SKM-1 (cell line): Measurements from ENCODE around the gene TFF2.

Experiments used
- DNase-seq: peaks from one replicate; lab custom pipeline; 2025; ENCODE audit not compliant: unreplicated experiment; lab: John Stamatoyannopoulos, UW

The TFF2 gene, protein sequence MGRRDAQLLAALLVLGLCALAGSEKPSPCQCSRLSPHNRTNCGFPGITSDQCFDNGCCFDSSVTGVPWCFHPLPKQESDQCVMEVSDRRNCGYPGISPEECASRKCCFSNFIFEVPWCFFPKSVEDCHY

DNA sequence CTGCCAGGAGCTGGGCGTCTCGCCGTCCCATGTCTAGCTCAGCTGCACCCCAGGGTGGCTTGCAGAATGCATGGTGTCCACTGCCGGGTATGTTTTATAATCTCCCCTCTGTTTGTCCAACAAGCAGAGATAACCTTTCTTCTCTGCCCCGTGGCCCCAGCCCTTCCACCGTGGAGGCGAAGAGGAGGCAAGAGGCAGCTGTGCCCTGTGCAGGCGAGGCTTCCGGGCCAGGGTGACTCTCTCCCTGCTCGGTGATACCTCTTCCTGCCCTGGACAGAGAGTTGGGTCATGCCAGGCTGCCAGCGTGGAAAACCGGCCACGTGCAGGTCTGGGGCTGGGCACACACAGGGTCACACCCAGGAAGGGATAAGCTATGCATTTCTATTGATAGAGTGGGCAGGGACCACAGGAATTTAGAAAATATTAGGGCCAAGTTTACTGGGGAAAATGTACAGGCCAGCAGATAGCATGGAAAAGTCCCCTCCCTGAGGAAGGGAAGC lies at the start of gene TFF2:
Gene TFF2 (minus strand): TSS at position 68 of the 500 bp plus-strand sequence. CDS start 37 bp downstream, at position 31.
- DNase-seq, result no peak

DNA sequence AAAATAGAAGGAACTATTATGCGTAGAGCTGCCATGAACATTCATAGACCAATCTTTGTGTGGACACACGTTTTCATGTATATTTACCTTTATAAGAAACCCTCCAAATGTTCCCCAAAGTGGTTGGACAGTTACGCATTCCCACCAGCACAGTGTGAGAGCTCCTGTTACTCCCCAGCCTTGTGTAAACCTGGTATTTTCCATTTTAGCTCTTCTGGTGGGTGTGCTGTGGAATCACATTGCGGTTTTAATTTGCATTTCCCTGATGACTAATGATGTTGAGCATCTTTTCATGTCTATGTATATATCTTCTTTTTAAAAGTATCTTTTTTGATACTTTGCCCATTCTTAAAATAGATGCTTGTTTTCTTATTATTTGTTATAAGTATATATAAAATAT lies 49.7 kb upstream of the TFF2 start:
- DNase-seq, result no peak

DNA sequence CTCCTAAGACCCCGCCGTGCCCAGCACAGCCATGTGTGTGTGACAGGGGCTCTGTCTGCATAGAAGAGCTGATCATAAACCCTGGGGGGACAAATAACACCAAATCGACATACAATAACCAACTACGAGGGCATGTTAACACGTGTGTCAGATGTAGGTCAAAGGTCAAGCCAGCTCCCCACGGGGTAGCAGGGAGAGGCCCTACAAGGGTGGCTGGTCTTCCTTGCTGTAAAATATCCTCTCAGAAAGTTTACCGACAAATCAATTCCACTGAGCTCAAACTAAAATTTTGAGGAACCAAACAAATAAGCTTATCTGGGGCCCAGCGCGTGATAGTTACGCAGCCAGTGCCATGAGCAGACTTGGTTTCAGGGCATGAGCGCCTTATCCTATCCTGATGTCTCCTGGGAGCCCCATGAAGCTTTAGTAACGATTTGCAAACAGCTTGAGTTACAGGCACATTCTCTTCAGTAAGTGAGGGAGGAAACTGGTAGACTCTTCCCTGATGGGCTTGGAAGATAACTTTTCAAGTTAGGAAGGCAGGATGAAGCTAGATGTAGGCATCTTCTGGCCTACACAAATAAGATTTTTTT lies 47.7 kb upstream of the TFF2 start:
- DNase-seq, result no peak

DNA sequence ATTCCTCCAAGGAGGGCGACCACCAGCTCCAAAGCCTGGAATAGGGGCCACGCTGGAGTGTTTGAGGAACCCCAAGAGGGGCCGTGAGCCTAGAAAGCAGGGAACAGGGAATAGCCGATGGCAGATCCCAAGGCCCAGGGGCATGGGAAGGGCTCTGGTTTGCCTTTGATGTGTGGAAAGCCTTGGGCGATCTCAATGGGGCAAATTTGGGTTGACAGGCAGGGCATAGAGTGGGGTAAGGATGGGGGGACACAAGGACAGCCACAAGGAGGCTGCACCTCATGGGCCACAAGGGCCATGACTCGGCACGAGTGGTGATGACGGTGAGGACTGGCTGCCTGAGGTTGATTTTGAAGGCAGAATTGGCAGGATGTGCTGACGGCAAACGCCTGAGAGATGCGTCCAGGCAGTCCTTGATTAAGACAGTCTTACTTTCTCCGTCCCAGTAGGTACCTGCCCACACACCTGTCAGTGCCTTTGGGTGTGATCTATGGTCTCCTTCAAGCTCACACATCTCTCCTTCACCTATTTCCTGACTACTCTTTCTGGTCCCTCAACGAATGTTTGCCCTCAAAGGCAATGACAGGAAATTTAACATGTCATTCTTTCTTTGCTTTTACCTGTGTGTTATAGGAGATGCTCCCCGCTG lies 47.1 kb upstream of the TFF2 start:
- no peak for DNase-seq

DNA sequence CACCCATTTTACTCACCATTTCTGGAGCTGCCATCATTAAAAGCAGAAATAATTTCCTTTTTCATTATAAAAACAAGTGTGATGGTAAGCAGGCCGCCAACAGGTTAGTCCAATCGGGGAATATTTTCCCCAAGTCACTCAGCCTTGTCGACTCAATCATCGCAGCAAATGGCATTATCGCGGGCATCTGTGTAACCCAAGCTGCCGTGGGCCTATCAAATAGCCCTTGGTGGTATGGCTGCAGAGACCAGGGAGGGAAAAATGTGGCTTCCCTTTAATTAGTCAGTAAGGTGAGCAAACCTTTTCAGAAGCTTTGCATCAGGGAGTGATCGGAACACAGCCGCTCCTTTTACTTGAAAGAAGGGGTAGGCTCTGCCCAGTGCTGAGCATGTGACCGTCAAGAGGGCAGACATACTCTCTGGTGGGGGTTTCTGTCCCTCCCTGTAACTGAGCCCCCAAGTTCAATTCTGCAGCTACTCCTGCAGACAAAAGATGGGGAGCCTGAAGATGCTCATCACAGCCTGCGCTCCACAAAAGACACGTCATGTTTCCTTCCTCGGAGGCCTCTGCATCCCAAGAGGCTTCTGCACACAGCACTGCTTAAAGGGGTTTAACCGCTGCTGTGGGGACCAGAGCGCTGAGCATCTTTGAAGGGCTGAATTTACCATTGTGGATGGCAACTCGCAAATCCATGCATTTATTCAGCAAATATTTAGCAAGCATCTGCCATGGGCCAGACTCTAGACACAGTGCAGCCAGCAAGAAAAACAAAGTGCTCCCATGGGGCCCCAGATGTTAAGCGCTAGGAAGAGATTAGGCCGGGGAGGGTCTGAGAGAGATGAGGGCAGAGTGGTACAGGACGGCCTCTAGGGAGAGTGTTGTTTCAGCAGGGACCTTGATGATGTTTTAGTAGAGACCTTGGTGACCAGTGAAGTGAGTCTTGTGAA lies 46.3 kb upstream of the TFF2 start:
- DNase-seq, result no peak

DNA sequence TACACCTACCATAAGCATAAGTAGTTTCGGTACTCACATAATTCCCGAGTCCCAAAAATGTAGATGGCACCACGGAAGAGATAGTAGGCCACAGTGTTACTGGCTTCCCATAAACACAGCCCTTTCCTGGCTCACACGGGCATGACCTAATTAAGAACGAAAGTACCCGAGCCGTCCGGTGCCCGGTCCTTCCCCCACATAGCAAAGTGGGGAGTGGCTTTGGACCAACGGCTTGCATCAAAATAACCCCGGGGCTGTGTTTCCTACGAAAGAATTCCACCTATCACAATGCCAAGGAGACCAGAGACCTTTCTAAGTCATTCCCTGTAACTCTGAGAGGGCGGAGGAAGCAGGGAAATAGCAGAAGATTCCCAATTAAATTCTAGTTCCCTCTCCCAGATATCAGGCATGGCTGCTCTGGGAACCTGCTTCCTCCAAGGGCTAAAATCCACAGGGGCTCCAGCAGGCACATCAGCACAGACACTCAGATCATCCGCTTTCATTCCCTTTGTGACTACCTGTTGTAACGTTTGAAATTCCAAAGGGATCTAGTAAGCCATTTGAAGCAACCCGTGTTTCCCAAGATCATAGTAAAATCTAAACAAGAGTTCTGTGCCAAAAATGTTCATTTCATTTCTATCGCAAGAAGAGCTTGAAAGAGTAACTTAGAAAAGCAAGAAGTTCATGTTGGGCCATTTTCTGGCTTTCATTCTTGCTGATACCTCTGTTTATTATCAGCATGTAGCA lies 45.3 kb upstream of the TFF2 start, which contains the start of gene TMPRSS3:
Gene TMPRSS3 (minus strand): TSS at position 148 of the 747 bp plus-strand sequence. CDS start 635 bp downstream, outside the sequence.
- DNase-seq, result no peak

DNA sequence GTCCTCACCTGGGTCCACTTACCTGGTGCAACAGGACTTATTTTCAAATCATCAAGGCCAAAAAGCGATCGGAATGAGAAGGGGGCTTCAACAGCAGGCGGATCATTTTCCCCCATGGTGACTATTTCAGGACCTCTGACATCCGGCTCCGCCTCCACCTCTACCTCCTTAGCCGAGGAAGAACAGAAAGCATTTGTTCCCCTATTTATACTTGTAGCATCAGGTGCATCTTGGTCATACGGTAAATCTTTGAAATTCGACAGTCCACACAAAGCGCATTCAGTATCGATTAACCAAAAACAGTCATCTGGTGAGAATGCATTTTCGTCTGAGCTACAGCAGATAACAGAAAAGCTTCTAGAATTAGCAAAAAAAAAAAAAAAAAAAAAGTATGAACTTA lies 44.5 kb upstream of the TFF2 start:
- no peak for DNase-seq

DNA sequence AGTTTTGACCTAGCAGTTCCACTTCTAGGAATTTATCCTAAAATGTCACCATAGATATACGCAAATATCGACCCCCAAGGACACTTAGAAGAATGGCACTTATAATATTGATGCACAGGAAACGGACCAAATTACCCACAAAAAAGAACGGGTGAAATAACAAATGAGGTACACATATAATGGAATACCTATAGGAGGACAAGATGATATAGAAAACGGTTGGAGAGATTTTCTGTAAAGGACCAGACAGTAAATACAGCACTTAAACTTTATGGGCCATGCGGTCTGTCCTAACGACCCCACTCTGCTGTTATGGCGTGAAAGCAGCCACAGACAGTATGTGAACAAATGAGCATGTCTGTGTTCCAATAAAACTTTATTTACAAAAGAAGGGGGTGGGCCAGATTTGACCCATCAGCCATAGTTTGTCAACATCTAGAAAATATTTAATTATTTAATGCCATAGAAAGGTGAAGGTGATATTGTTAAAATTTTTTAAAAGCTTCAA lies 42.7 kb upstream of the TFF2 start:
- no peak for DNase-seq

DNA sequence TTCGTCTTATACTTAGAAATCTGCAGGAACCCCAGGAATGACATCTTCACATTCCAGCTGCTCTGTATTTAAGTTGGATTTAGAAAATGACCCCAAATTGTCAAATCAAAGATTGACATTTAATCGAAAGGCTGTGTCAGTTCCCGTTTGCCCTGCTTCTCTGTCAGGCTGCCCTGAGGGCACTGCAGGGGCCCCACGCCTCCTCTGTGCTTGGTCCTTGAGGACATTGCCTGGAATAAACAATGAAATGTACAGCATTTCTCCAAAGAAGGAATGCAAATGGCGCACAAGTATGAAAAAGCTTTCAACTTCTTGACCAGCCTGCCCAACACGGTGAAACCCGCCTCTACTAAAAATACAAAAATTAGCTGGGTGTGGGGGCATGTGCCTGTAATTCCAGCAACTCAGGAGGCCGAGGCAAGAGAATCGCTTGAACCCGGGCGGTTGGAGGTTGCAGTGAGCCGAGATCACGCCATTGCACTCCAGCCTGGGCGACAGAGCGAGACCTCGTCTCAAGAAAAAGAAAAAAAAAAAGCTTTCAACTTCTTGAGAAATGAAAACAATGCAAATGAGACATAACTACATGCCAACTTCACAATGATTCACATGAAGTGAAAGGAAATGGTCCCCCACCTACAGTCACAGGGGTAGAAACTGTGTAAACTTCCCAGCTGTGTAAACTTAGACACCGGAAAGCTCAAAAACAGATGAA lies 42.1 kb upstream of the TFF2 start:
- no peak for DNase-seq

DNA sequence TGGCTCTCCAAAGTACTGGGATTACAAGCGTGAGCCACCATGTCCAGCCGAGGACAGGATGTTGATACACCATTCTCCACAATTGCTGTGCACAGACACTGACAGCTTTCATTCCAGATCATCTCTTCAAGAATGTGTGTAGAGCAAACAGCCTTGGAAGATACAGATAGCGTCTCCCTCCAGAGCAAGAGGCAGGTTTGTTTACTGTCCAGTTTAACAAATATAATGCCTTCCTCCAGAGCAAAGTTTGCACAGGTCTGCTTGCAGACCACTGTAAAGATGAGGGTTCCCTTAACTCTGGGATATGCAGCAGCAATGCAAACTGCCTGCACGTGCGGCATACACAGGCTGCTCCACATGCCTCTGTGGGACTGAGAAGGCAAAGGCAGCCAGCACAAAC lies 40.5 kb upstream of the TFF2 start:
- no peak for DNase-seq

DNA sequence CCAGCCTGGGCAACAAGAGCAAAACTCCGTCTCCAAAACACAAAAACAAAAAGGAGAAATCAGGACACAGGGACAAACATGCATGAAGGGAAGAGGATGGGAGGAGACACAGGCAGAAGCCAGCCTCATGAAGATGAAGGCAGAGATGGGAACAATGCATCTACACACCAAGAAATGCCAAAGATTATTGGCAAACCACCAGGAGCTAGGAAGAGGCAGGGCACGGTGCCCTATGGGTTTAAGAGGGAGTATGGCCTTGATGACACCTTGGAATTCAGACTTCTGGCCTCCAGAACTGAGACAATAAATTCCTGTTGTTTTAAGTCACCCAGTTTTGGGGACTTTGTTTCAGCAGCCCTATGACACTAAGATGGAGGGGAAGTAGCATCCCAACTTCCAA lies 39.9 kb upstream of the TFF2 start:
- DNase-seq, result no peak

DNA sequence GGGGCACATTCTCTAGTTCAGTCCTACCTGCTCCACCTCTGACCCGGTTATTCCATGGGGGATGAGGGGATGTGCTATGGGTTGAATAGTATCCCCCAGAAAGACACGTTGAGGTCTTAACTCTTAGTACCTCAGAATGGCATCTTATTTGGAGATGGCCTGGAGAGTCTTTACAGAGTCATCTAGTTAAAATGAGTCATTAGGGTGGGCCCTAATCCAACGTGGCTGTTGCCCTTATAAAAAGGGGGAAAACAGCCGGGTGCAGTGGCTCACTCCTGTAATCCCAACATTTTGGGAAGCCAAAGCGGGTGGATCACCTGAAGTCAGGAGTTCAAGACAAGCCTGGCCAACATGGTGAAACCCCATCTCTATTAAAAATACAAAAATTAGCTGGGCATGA lies 39.4 kb upstream of the TFF2 start:
- no peak for DNase-seq

DNA sequence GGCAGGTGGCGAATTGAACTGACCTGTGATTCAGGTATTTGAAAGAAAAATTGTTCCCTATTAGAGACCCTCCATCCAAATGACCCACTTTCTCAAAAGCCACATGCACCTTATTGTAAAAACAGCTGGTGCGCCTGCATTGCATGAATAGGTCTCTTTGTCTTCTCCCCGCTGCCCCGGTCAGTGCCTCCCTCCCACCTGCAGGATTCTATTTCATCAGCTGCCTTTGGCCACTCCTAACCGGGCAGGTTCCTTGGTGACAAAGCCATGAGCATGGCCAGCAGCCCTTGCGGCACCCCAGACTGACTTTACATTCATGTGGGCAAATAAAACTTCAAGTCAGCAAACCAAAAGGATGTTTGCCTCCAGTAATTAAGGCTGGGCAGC lies 38.6 kb upstream of the TFF2 start:
- DNase-seq, result no peak

DNA sequence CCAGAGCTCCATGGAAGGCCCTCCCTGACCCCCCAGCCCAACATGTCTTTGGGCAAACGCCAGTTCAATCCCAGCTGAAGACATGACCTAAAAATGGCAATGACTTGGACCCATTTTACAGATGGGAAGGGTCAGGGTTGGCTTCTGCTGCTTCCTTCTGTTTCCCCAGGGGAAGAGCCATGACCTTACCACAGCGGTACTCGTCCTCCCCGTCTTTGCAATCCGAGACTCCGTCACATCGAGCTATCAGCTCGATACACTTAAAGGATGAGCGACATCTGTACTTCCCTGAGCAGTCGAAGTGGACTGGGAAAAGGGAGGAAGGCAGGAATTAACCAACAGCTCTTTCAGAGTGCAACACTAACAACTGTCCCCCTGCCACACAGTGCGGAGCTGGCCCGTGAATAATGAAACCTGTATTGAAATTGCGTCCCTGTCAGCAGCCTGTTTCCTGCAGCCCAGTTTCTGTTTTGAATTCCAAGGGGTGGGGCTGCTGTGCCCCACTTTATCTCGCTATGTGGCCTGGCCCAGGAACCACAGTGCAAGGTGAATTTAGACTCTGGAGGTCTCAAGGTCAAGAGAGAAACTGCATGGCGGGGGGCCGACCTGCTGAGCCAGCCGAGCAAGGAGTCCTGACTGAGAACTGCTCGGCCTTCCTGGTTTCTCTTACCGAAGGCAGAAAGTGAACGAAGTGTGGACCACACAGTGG lies 38.1 kb upstream of the TFF2 start:
- DNase-seq, result no peak

DNA sequence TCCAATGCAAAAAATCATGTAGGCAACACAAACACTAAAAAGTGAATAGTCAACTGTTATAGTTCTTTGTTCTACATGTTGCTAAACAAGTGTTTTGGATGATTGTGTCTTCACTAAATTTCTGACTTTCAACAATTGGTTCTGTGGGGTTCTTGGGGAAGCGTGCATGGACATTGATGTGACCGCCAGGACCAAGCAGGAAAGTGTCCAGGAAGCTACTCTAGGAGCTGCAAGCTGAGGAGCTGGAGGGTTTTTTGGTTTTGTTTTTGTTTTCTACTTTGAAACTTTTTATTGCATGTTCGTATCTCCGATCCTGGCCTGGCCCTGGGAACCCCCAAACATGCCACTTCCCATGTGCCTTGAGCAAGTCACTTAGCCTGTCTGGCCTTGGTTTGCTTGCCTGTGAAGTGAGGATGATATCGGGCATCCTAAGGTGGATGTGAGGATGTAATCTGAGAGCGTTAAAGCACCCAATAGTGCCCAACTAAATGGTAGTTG lies 37.1 kb upstream of the TFF2 start:
- DNase-seq, result no peak

DNA sequence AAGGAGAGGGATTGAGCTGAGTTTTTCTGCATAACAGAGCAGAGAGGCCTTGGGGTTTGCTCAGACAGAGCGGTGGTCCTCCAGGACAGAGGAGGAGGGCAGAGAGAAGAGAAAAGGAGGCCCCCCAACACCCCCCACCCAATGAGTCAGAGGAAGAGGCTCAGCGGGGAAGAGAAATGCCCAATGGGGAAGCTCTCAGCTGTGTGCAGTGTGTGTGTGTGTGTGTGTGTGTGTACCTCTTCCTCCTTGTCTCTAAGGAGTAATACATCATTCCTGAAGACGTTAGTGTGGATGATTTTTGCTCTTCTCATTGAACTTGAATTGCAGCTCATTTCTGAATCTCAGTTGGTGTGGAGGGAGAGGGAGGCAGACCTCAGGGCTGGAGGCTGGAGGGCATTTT lies 36.4 kb upstream of the TFF2 start:
- no peak for DNase-seq

DNA sequence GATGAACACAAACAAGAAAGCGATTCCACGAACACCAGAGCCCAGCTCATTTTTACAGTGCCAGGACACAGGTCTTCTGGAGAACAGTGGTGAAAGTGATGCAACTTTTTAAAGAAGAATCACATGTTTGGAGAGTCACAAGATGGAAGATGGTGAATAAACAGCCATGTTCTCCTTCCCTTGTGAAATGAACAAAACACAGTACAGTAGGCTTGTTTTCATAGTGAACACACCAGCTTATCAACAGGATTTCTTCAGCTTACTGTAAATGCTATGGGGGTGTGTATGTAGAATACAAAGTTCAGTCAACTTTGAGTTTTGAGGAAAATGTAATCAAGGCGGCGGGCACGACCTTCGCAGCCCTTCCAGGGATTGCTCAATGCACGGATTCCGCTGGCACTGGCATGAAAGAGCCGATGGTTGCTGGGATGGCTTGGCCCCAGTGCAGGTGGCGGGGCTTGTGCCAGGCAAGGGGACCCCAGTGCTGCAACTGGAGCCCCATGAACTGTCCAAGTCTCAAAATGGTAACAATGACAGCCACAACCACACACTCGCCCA lies 35.3 kb upstream of the TFF2 start:
- no peak for DNase-seq

DNA sequence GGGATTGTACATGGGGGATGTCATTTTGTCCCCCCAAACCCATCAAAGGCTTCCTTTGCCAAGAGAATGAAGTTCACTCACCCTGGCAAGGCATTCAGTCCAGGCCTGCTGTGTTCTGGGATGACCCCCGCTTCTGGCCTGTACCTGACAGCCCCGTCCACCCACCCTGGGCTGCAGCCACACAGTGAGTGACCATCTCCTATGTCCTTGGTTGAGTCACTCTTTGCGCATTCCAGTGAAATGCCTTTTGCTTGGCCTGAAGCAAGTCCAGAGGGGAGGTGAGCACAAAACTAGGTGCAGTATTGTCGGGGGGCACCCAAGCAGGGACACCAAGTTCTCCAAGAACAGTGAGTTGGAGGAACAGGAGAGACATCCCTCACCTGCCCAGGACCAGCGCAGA lies 34.8 kb upstream of the TFF2 start:
- no peak for DNase-seq

DNA sequence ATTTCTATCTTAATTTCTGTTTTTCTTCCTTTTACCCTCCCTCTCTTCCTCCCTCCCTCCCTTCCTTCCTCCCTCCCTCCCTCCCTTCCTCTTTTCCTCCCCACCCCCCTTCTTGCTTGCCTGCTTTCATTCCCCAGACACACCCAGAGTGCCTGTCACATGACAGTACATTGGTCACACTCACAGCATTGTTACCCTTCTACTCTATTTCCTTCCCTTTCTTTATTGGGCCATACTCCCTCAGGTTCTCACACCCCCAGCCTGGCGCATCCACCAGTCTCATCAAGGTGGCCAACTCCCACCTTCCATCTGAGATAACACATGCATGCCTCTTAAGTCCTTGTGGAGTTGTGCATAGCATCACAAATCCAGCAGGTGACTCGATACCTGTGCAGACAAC lies 34.2 kb upstream of the TFF2 start:
- no peak for DNase-seq
